Lung microvascular endothelial cell (primary cell): ENCODE data around the gene FAM9B. TPM values are rescaled to one million over a fixed set of nuclear protein-coding genes. Genes with fewer than 3 reads are reported as not detected.
A peak's percentile ranks its signal among the peaks of the same experiment; 100 is the strongest.
"Not testable (repeated sequence)": the region's sequence is repeated elsewhere in the genome, so short reads cannot be mapped to it uniquely, and the experiment has no call there.

ENCODE experiments used
- DNase-seq, 2 donors: peaks; one replicate each; pipeline versions ENCODE4 v3.0.0 to v3.0.0-alpha.2; 2010; ENCODE audit warnings: low read depth in 2 of 2
- total RNA-seq: library from RNA; depleted of rRNA; stranded (reverse); fragments of >200 nt; gene quantifications from 2 replicates; pipeline ENCODE4 v1.2.1, GENCODE V29; 2014

FAM9B gene
- total RNA-seq: not detected in 2 replicates

DNA sequence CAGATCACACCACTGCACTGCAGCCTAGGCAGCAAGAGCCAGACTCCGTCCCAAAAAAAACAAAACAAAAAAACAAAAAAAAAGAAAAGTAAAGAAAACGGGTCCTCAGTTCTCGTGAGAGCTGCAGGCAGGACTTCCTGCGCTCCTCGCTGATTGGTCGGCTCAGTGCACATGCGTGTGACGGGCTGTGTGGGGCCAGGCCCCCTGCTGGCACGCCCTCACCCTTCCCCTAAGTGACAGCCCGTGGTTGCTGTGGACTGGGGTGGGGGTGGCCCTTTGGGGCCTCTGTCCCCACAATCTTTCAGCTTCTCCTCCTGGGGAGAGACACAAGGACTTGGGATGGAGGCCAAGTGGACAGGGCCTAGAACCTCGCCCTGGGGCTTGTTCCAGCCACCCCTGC, at the start of gene FAM9B:
TSS of gene FAM9B (minus strand) at position 139 of the 400 bp plus-strand sequence. CDS start 1,141 bp downstream, outside the sequence.
- no peak for DNase-seq

DNA sequence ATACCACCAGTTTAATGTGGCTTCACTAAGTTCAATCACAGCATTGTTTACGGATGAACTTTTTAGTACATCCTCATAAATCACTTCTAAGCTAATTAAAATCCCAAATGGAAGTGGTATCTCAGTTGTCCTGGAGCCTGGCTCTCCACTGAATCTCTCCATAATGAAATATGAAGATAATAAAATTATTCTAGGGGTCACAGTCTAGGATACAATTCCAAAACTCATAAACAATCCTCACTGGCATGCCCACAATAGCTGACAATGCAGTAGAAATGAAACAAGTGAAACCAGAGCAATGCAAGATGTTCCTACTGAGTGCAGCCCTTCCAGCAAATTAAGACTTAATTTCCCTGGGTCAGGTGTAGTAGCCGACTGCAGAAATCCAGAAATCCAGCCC, 47.3 kb upstream of the FAM9B start:
- no peak for DNase-seq

DNA sequence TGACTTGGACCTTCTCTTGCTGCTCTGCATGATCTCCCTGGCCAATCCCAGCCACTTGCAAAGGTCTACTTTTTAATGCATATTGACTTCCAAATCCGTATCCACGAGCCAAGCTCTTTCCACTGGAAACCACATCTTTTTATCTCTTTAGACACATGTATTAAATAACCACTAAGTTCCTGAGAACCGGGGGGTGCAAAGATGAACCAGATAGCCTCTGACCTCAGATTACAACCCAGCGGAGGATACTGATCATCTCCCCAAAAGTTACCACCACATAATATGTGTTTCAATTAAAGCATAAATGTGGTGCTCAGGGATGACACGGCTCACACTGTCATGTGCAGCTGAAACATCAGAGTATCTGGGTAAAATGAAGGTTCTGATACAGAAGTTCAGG, 40.4 kb upstream of the FAM9B start:
- no peak for DNase-seq

DNA sequence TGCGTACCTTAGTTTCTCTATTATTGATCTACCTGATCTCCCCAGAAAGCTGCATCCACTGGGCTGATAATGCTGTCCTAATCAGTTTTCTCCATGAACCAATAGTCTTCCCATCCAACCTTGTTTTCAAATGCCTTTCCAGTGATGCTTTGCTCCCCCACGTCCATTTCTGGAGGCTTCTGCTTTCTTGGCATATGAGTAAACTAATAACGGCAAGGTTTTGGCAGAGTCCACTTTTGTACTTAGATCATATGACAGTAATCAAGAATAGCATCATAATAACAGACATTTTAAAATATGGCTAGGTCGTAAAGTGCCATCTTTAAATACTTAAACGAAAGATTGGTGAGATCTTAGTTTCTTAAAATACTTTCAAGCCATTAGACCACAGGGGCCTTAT, 38.4 kb upstream of the FAM9B start:
- DNase-seq: no peak

DNA sequence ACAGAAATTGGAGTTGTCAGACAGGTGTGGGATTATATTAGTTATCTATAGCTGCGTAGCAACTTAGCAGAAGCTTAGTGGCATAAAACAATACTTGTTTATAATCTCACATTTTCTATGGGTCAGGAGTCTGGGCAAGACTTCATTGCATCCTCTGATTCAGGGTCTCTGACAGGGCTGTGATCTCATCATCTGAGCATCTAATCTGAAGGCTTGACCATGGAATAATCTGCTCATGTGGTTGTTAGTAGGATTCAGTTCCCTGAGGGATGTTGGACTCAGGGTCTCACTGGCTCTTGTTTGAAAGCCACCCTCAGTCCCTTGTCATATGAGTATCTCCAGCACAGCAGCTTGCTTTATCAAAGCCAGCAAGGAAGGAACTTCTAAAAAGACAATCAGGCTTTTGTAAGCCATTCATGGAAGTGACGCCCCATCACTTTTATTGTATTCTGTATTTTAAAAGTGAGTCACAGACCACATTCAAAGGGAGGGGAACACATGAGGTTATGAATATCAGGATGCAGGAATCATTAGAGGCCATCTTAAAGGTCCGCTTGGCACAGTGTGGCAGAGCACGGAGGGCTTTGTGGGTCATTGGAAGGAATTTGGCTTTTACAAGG, 37.2 kb upstream of the FAM9B start:
- peak in 1 of 2 donors; percentile 16 for DNase-seq

DNA sequence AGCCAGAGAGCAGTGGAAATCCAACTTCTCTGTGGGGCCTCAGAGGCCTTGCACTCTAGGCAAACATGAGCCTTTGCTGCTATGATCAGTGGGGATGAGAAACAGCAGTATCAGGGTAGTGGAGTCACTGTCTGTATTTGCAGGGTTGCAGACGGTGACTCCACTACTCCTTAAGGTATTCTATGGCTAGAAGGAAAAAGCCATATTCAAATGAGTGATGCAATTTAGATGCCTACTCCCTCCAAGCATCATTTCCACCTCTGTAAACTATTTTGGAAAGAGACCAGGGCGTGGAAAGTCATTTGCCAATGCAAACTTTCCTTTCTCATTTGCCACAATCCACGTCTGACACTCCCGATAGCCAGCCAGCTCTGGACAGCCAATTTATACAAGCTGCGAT, 35.6 kb upstream of the FAM9B start:
- no peak for DNase-seq

DNA sequence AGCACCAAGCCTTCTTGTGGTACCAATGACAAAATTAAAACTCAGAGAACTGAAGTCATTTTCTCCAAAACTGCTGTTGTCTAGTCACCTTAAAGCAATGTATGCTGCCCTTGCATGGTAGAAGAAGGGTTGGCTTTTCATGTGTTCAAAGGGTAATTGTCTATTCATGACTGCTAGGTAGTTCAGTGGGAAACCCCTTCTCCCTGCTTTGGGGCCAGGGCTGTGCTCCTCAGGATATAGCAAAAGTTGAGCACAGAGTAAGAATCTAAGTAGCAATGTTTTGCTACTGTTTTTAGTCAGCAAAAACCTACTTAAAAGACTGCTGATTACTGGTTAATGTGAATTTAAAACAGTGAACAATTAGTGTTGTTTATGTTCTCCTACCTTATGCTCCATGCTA, 30.8 kb upstream of the FAM9B start:
- no peak for DNase-seq

DNA sequence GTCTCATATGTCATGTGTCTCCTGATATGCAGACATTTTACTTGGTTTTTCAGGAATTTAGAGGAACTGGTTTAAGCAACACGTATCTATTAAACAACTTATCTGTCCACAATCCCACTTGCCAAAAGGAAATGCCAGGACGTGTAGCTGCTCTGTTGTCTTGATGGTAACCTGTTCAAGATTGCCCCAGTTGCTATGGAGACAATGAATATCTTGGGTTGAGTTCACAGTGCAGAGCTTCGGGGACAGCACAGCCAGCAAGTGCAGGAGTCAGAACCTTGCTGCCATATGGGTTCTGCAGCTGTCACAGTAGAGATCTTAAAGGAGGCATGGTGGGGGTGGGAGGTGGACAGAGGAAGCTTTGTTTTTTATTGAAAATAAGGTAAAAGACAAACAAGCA, 28.7 kb upstream of the FAM9B start:
- no peak for DNase-seq

DNA sequence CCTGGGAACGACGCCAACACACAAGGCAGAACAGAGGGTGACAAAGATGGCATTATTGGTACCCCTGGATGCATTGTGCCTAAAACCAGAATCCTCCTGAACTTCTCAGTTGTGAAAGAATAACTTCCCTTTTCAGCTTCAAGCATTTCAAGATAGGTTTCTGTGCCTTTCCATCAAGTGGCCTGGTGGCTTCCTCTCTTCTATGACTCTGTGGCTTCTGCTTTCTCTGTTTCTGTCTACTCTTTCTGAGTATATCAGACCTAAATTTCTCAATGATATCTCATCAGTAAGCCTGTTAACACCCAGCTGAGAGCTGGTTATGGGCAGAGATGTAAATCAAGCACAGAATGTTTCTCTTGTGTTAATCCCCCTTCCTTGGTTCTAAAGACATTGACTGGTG, 21.4 kb upstream of the FAM9B start:
- no peak for DNase-seq

DNA sequence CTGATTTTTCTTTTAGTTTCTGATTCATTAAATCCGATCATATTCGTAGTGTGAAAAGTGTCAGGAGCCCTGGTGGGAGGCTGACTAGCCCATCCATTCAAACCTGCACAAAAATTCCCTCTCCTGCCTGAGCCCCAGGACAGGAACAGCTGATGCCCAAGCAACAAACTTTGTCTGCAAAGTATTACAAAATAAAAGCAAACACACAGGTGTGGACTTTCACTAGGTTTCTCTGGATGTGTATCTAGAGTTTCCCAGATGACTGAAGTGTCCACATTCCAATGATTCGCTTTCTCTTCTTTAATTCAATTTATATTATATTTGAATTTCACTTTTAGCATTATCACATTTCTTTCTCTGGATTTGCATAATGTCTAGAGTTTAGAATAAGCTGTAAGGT, 18.2 kb upstream of the FAM9B start:
- no peak for DNase-seq

DNA sequence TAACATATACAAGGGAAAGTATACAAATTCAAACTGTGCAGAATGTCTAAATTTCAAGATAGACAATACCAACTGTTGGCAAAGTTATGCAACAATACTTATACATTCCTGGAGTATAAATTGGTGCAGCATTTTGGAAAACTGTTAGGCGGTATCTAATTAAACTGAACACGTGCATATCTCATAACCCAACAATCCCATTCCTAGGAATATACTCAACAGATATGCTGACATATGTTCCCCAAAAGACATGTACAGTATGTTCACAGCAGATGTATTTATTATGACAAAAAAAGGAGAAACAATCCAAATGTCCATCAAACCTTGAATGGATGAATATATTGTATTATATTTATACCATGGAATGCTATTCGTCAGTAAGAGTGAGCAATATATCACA, 16.4 kb upstream of the FAM9B start:
- DNase-seq: no peak

DNA sequence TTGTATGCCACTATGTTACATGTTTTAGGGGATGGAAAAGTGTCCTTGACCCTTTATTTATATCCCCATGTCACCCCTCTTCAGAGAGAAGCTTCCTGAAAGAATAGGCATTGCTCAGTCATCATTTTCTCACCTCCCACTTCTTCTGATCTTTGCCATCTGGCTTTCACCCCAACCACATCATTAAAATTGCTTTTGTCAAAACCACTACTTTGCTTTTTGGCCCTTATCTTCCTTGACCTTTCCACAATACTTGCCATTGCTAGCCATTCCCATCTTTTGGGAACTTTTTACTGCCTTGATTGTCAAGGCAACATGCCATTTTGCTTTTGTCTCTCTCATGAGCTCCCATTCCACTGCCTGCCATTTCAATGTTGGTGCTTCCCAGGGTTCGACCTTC, 14.9 kb upstream of the FAM9B start:
- no peak for DNase-seq

DNA sequence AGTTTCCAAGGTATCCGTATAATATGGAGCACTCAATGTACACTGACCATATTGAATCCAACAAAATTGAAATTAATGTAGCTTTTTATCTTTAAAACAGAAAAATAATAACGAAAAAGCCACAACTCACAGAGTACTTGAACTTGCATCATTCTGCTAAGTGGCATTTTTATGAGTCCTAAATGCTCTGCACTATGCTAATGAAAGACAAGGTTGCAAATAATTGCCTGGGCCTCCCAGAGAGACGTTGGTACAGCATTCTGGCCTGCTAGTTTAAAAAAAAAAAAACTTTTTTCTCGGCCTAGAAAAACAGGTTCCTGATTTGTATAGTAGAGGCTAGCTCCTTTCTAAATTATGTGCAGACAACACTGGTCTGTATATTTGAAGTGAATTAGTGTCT, 4.3 kb upstream of the FAM9B start:
- no peak for DNase-seq

DNA sequence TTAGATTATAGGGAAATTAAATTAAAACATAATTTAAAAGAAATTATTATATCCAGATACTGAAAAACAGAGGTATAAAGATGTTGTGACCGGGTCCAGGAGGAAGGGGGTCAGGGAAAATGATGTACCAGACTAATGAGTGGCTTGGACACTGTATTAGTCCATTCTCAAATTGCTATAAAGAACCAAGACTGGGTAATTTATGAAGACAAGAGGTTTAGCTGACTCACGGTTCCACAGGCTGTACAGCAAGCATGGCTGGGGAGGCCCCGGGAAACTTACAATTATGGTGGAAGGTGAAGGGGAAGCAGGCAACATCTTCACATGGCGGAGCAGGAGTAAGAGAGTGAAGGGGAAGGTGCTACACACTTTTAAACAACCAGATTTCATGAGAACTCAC, 3.4 kb upstream of the FAM9B start:
- DNase-seq: no peak

DNA sequence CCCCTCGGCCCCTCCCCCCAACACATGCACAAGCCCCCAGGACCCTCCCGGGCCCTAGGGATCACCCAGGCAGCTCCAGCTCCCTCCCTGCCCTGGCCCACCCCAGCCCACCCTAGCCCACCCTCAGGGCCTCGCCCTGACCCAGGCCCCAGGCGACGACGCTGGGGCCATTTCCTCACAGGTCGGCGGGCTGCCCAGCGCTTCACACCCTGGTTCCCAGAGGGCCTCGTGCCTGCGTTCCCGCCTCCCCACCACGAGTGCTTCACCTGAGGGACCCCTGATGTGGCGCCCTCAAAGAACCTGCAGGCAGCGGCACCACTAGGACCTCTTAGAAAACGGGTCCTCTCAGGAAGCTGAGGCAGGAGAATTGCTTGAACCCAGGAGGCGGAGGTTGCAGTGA, 341 bp downstream of the FAM9B start:
- no peak for DNase-seq

DNA sequence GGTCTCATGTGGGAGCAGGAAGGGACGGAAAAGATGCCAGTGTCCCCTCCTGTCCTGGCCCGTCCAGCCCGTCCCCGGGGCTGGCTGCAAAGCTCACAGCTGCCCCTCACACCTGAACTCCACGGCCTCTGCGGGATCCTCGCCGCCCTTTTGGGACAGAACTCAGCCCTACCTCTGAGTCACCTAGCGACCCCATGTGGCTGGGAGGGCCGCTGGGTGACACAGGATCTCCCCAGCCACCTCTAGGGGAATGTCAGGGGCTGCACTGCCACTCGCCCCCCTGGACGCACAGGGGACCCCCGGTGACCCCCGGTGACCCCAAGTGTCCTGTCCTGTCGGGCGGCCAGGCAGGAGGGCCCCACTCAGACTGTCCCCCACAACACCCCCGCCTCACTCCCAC, 748 bp downstream of the FAM9B start:
- no peak for DNase-seq

DNA sequence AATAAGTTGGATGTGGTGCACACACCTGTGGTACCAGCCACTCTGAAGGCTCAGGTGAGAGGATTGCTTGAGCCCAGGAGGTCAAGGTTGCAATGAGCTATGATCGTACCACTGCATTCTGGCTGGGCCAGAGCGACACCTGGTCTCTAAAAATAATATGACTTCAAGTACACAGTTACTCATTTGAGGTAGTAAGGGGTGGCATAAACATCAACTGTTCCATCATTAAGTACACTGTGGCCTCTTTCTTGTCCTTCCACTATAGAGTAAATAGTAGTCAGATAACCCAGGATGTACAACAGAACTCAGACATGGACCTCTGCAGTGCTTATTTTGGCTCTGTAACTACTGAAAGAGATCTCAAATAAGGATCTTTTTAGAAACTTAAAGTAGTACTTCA, 10.6 kb downstream of the FAM9B start:
- DNase-seq: no peak

DNA sequence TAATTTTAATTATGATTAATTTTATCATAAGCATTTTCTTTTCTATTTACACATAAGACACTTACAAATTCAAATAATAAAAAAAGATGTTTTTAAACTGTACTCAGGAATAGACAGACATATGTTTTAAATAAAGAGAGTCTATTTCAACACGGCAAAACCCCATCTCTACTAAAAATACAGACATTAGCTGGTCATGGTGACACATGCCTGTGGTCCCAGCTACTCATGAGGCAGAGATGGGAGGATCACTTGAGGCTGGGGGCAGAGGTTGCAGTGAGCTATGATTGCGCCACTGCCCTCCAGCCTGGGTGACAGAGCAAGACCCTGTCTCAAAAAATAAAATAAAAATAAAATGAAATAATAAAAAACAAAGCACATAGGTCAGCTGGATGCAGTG, 14.8 kb downstream of the FAM9B start:
- no peak for DNase-seq

DNA sequence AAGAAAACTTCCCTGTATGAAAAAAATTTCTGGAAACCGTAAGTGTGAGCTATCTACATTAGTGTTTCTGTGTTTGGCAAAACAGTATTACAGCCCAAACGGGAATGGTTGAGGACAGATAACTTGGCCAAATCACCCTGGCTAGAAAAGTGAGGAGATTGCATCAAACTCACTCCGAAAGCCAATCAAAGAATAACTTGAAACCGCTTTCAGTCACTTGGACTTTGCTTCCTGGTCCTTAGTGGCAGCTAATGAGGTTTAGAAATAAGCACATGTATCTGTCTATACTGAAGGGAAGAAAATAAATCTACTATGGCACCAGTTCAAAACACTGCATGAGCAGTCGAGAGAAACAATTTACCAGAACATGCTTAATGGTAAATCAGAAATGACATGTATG, 15.6 kb downstream of the FAM9B start:
- not testable (repeated sequence) for DNase-seq

DNA sequence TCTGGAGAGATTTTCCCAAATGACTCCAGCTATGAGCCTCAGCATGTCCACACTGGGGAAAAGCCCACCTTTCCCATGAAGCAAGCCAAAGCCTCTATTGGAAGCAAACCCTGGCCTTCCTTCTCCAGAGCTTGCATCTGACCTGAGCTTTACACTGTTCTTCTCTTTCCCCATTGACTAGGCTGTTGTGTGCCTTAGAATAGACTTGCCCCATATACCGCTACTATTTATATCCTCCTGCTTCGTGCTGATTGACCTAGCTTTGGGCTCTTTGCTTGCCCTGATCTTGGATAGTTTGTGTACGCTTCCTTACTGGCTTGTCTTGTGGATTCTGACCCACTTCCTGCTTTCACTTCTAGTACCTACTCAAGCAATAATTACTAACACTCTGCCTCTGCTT, 30.9 kb downstream of the FAM9B start:
- no peak for DNase-seq

DNA sequence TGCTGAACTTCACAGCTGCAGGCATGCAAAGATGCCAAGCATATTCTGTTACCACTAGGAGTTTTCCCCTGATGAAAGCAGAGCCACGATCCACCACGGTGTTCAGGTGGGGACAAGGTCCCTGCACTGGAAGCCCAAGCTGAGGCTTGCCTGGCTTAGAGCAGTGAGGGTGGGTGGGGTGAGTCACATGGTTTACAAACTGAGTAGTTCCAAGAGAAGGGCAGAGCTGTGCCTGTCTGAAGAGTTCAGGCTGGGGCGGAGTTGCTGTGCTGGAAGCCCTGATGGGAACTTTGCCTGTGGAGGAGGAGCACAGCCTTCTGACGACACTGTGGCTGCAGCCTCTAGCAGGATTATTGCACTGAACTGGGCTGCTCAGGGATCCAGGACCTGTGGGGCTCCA, 45.5 kb downstream of the FAM9B start:
- DNase-seq: no peak

DNA sequence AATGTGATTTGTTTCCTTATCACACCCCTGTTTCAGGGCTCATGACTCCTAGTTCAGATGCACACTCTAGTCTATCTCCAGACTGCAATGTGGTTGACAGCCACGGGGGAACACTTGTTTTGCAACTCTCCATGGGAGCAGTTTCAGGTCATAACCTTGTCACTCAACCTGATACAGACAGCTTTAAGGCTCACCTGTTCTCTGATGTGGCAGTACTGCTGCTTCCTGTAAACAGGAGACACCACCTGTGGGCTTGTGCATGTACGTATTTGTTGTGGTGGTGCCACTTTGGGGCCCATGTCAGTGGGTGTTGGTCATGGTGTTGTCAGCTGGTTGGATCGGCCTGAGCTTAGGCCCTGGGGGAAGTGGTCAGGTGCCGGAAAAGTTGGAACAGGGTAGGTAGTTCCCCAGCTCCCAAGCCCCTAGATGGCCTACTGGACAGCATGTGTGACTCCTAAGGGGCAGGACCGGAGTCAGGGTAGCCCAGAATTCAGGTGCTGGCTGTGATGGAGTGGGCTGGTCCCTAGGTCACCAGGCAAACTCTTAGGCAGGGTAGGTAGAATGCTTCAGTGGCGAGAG, 46.2 kb downstream of the FAM9B start:
- DNase-seq: no peak

DNA sequence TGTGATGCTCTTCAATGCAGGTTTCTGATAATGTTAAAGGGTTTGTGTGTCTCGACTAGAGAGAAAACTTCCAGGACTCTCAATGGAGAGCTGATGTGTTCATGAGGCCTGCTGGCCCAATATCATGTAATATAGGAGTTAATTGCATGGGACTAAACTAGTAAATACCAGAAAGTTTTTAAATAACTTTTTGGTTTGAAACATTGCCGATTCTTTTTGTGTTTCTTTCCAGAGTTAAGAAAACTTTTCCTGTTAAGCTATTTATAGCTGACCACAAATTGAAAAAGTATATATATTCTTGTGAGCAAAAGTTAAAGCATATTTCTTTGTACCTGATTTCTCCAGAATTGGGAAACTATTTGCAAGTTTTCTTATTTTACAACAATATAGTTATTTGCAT, 49.7 kb downstream of the FAM9B start:
- DNase-seq: no peak

DNA sequence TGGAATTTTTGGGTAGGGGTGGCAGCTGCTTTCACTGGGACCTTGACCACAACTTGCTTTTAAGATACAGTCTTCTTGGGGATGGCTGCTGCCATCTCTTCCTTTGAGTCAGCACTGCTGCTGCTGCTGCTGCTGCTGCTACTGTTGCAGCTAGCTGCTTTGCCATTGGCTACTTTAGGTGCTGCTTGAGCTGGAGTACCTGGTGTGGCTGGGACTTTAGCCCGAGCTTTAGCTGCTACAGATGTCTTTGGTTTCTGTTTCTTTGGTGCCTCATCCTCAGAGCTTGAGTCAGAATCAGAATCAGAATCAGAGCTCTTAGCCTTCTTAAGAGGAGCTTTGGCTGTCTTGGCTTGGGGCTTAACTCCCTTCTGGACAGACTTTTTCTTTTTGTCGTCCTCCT, 52.2 kb downstream of the FAM9B start:
- no peak for DNase-seq
